H1 (cell line): ENCODE data around the gene REPS2. TPM values are rescaled to one million over a fixed set of nuclear protein-coding genes. Genes with fewer than 3 reads are reported as not detected.

Experiments used
- CTCF ChIA-PET: fragments of 300-600 bp; sonication (Branson Sonifier 250); formaldehyde crosslinking; loops from one replicate; lab custom pipeline; 2021; ENCODE audit not compliant: partially characterized antibody; lab: Charles Lee
- POLR2A ChIA-PET: fragments of 300-600 bp; sonication (Branson Sonifier 250); formaldehyde crosslinking; loops from one replicate; lab custom pipeline; 2021; ENCODE audit warnings: inconsistent platforms; ENCODE audit not compliant: partially characterized antibody; lab: Charles Lee
- DNase-seq, 2 experiments: peaks; one replicate each; pipeline versions ENCODE4 v3.0.0 to v3.0.0-alpha.2; 2010 to 2022; ENCODE audit warnings: low spot score in 2 of 2, low read depth in 1 of 2, mixed read lengths in 1 of 2
- FAIRE-seq: peaks from 2 replicates; lab custom pipeline; 2011; peaks lifted over from hg19 to GRCh38; lab: Jason Lieb, UNC
- H2AFZ ChIP-seq: 2 replicates; pipeline ENCODE4 v1.8.1; 2012; ENCODE audit warnings: low read length, inconsistent platforms
- H2AK5ac ChIP-seq: 2 replicates; pipeline ENCODE4 v1.6.1; 2013; ENCODE audit warnings: low read depth, low read length
- H2BK120ac ChIP-seq: replicated peaks from 2 replicates; pipeline ENCODE3; 2013; ENCODE audit warnings: low read depth, low read length, inconsistent platforms
- H2BK12ac ChIP-seq: 2 replicates; pipeline ENCODE4 v1.6.1; 2013; ENCODE audit warnings: low read depth, low read length
- H2BK15ac ChIP-seq: 2 replicates; pipeline ENCODE4 v1.6.1; 2013; ENCODE audit warnings: low read length
- H2BK20ac ChIP-seq: 2 replicates; pipeline ENCODE4 v1.6.1; 2013; ENCODE audit warnings: low read length
- H2BK5ac ChIP-seq: 2 replicates; pipeline ENCODE4 v1.6.1; 2013; ENCODE audit warnings: low read depth, low read length
- H3K14ac ChIP-seq: 2 replicates; pipeline ENCODE4 v1.6.1; 2013; ENCODE audit warnings: inconsistent platforms; ENCODE audit not compliant: insufficient read length
- H3K18ac ChIP-seq: 2 replicates; pipeline ENCODE4 v1.6.1; 2013; ENCODE audit warnings: low read length; ENCODE audit errors: extremely low read depth
- H3K23ac ChIP-seq: 2 replicates; pipeline ENCODE4 v1.6.1; 2013; ENCODE audit warnings: inconsistent platforms; ENCODE audit not compliant: insufficient read length
- H3K23me2 ChIP-seq: 2 replicates; pipeline ENCODE4 v1.6.1; 2013; ENCODE audit warnings: low read depth, low read length
- H3K27ac ChIP-seq: 2 replicates; pipeline ENCODE4 v1.6.1; 2011; ENCODE audit warnings: low read depth, low read length, inconsistent platforms
- H3K27me3 ChIP-seq, 4 experiments: replicated peaks in 1 of 4; 1 replicate in 1 of 4; 2 replicates in 3 of 4; pipeline versions ENCODE4 v1.6.1 to v1.8.1; 2011 to 2013; ENCODE audit warnings: low read length in 3 of 4, mild to moderate bottlenecking in 3 of 4, inconsistent platforms in 2 of 4, mixed read lengths in 2 of 4, moderate library complexity in 1 of 4; ENCODE audit not compliant: control insufficient read depth in 3 of 4, insufficient read depth in 3 of 4; ENCODE audit errors: extremely low read depth in 1 of 4
- H3K36me3 ChIP-seq, 4 experiments: 2 replicates each; pipeline versions ENCODE4 v1.6.1 to v1.8.1; 2011 to 2013; ENCODE audit warnings: mild to moderate bottlenecking in 4 of 4, low read length in 3 of 4, moderate library complexity in 2 of 4, control low read depth in 1 of 4, inconsistent platforms in 1 of 4; ENCODE audit not compliant: insufficient read depth in 4 of 4, control insufficient read depth in 2 of 4
- H3K4ac ChIP-seq: replicated peaks from 2 replicates; pipeline ENCODE3; 2013; ENCODE audit warnings: low read length, low read depth, mixed read lengths, inconsistent platforms; ENCODE audit not compliant: insufficient read length
- H3K4me1 ChIP-seq, 4 experiments: replicated peaks in 1 of 4; 1 replicate in 1 of 4; 2 replicates in 3 of 4; pipeline versions ENCODE4 v1.6.1 to v1.8.1; 2011 to 2013; ENCODE audit warnings: low read length in 3 of 4, inconsistent platforms in 2 of 4, mixed read lengths in 1 of 4; ENCODE audit not compliant: insufficient read depth in 4 of 4, control insufficient read depth in 3 of 4
- H3K4me2 ChIP-seq, 2 experiments: 2 replicates each; pipeline versions ENCODE4 v1.6.1 to v1.8.1; 2011 to 2013; ENCODE audit warnings: low read depth in 2 of 2, low read length in 2 of 2, control low read depth in 1 of 2, inconsistent platforms in 1 of 2, mild to moderate bottlenecking in 1 of 2; ENCODE audit not compliant: insufficient read depth in 1 of 2
- H3K4me3 ChIP-seq, 4 experiments: fragments of 200-600, 300-600 bp in 1 of 4; sonication (generic), shearing (Covaris generic), sonication (Bioruptor Twin) in 1 of 4; 2 replicates each; pipeline versions ENCODE4 v1.5.1 to v1.8.1; 2011 to 2016; ENCODE audit warnings: low read length in 4 of 4, low read depth in 3 of 4, control low read depth in 2 of 4, inconsistent platforms in 2 of 4, mild to moderate bottlenecking in 2 of 4, mixed read lengths in 1 of 4, moderate library complexity in 1 of 4; ENCODE audit not compliant: insufficient read depth in 2 of 4; ENCODE audit errors: extremely low read depth in 1 of 4
- H3K56ac ChIP-seq: replicated peaks from 2 replicates; pipeline ENCODE3; 2013; ENCODE audit warnings: low read depth, mild to moderate bottlenecking, mixed read lengths, low read length, inconsistent platforms; ENCODE audit not compliant: insufficient read length
- H3K79me1 ChIP-seq: 2 replicates; pipeline ENCODE4 v1.6.1; 2013; ENCODE audit warnings: low read depth, low read length, control low read depth
- H3K79me2 ChIP-seq, 2 experiments: 2 replicates each; pipeline versions ENCODE4 v1.6.1 to v1.8.1; 2012 to 2013; ENCODE audit warnings: low read length in 2 of 2, mild to moderate bottlenecking in 2 of 2, inconsistent platforms in 1 of 2; ENCODE audit not compliant: insufficient read depth in 2 of 2, control insufficient read depth in 1 of 2
- H3K9ac ChIP-seq, 4 experiments: replicated peaks in 1 of 4; 1 replicate in 1 of 4; 2 replicates in 3 of 4; pipeline versions ENCODE4 v1.6.1 to v1.8.1; 2011 to 2013; ENCODE audit warnings: low read depth in 3 of 4, low read length in 3 of 4, control low read depth in 2 of 4, mild to moderate bottlenecking in 2 of 4, moderate library complexity in 2 of 4, inconsistent platforms in 1 of 4; ENCODE audit errors: extremely low read depth in 1 of 4
- H3K9me3 ChIP-seq, 2 experiments: 2 replicates each; pipeline versions ENCODE4 v1.6.1 to v1.8.1; 2012 to 2013; ENCODE audit warnings: mild to moderate bottlenecking in 2 of 2, moderate library complexity in 2 of 2, control low read depth in 1 of 2, inconsistent platforms in 1 of 2, low read depth in 1 of 2, low read length in 1 of 2, mixed read lengths in 1 of 2; ENCODE audit not compliant: insufficient read depth in 2 of 2
- H4K20me1 ChIP-seq, 2 experiments: replicated peaks in 1 of 2; 2 replicates each; pipeline versions ENCODE3 to v1.8.1; 2011 to 2013; ENCODE audit warnings: inconsistent platforms in 2 of 2, low read length in 2 of 2, mild to moderate bottlenecking in 1 of 2; ENCODE audit not compliant: insufficient read depth in 2 of 2, control insufficient read depth in 1 of 2
- H4K5ac ChIP-seq: 2 replicates; pipeline ENCODE4 v1.6.1; 2013; ENCODE audit warnings: low read length, low read depth, mixed read lengths, inconsistent platforms; ENCODE audit not compliant: insufficient read length
- H4K8ac ChIP-seq: 2 replicates; pipeline ENCODE4 v1.8.0; 2013; ENCODE audit warnings: mild to moderate bottlenecking, moderate library complexity, low read length, inconsistent platforms; ENCODE audit not compliant: insufficient read depth; ENCODE audit errors: extremely low read depth
- H4K91ac ChIP-seq: replicated peaks from 2 replicates; pipeline ENCODE3; 2013; ENCODE audit warnings: low read length, mixed read lengths, inconsistent platforms; ENCODE audit not compliant: insufficient read length
- CEBPB ChIP-seq: IDR thresholded peaks from 2 replicates; pipeline ENCODE4 v1.6.1; 2012; ENCODE audit warnings: low read depth, low read length
- GTF2F1 ChIP-seq: IDR thresholded peaks from 2 replicates; pipeline ENCODE4 v1.6.1; 2012; ENCODE audit warnings: low read depth, low read length, improper control_type of control experiment, borderline replicate concordance
- SAP30 ChIP-seq: fragments of 300-600 bp; sonication (generic); IDR thresholded peaks from 2 replicates; pipeline ENCODE4 v1.7.1; 2012; ENCODE audit warnings: low read length, moderate library complexity, mild to moderate bottlenecking, inconsistent platforms; ENCODE audit not compliant: insufficient read depth, insufficient replicate concordance
- ZNF274 ChIP-seq: IDR thresholded peaks from 2 replicates; pipeline ENCODE4 v1.7.0; 2012; ENCODE audit warnings: low read length, borderline replicate concordance; ENCODE audit errors: extremely low read depth
- WGBS, 2 experiments: shearing (Covaris generic) in 1 of 2; methylation state at CpG; one replicate each; pipeline versions ENCODE4 v1.1.6 to v1.1.7; 2013 to 2015; ENCODE audit warnings: low lambda C conversion rate in 2 of 2, mixed read lengths in 2 of 2, inconsistent platforms in 1 of 2, low coverage in 1 of 2, missing lambda C conversion rate in 1 of 2; ENCODE audit not compliant: insufficient replicate concordance in 2 of 2, insufficient coverage in 1 of 2, insufficient read length in 1 of 2; ENCODE audit errors: extremely low coverage in 1 of 2, missing lambda C conversion rate in 1 of 2; 5-methylcytosine and 5-hydroxymethylcytosine counted together
- polyA plus RNA-seq, 7 experiments: library from polyadenylated mRNA; depleted of rRNA in 3 of 7; stranded (reverse) in 5 of 7; unstranded in 2 of 7; fragments of >200 nt in 5 of 7; fragments of 200-250 nt in 2 of 7; gene quantifications; 1 replicate in 5 of 7; 2 replicates in 1 of 7; 4 replicates in 1 of 7; pipeline versions ENCODE4 v1.2.1 to v1.2.3, GENCODE V29; 2011 to 2013; ENCODE audit warnings: missing spikeins in 2 of 7, mixed read lengths in 2 of 7
- total RNA-seq: library from RNA; stranded (reverse); fragmentation: NEBNext Ultra II Directional; extraction: Animal tissue kit (Norgen Biotek cat#: 25700); gene quantifications from 2 replicates; pipeline ENCODE4 v1.2.1, GENCODE V29; 2021

The REPS2 gene
- total and polyA plus RNA-seq, 2 of the 8 experiments (the other 6 are each of a cell fraction or from before 2014, with no cell fraction given), result 0.79 to 4.3 TPM

DNA sequence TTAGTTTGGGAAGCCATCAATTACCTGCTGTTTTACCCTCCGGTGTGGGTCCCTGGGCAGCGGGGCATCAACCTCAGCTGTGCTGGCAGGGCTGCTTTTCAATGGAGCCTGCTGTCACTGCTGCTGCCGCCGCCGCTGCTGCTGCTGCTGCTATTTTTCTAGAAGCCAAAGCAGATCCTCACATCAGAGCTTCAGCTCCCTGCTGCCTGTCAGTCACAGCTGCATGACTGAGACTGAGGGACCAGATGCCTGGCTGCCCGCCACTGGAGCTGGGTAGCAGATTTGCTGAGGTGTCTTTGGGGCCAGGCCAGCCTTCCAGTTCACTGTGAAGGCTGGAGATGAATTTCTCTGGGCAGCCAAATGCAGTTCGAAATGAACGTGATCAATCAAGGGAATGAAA is 228.2 kb downstream of the REPS2 start:
- CTCF ChIA-PET, result interaction anchor here (0.6 kb wide), 1 partner anchor 69 kb away, joined by 3 read pairs; no protein-coding TSS in a partner anchor
- Histone ChIP-seq H3K9ac (no peak overlapping the region), H3K18ac (no peak overlapping the region), H3K4me2 (no peak overlapping the region), H3K36me3 (no peaks in the 10 kb centered on the region), H3K27ac (no peak overlapping the region), H2BK15ac (no peak overlapping the region), H2BK5ac (no peak overlapping the region), H2BK12ac (no peak overlapping the region), H3K4me3 (no peak overlapping the region), H3K56ac (no peak overlapping the region), H3K79me2 (no peaks in the 10 kb centered on the region), H3K4me1 (no peaks in the 10 kb centered on the region), H2BK20ac (no peak overlapping the region), H2AFZ (no peak overlapping the region), H3K14ac (no peak overlapping the region), H3K9me3 (no peaks in the 10 kb centered on the region), H3K79me1 (no peaks in the 10 kb centered on the region), H2AK5ac (no peak overlapping the region), H4K5ac (no peak overlapping the region), H2BK120ac (no peak overlapping the region), H3K4ac (no peak overlapping the region), H3K23me2 (no peaks in the 10 kb centered on the region), H4K91ac (no peak overlapping the region), H3K23ac (no peak overlapping the region), H4K8ac (no peak overlapping the region), H4K20me1 (no peaks in the 10 kb centered on the region), H3K27me3 (no peaks in the 10 kb centered on the region)
- WGBS, 2 experiments, result 87% methylated on average over 8 of the region's 8 CpGs; no CpG with 5 or more reads in 1 of the 2 experiments
- no peak for DNase-seq
- no peak for FAIRE-seq
- POLR2A ChIA-PET, result no interaction called here
- TF ChIP-seq GTF2F1, result no peak
- TF ChIP-seq SAP30, result no peak
- no peak for TF ChIP-seq CEBPB
- no peak for TF ChIP-seq ZNF274
